ENCODE results near the gene FAM25G. TPM values are rescaled to one million over a fixed set of nuclear protein-coding genes. Genes with fewer than 3 reads are reported as not detected.
"Not testable (repeated sequence)": the region's sequence is repeated elsewhere in the genome, so short reads cannot be mapped to it uniquely, and the experiment has no call there.

The FAM25G gene
- polyA plus RNA-seq (ENCODE audit: insufficient read length), result 0.57 TPM
- long read RNA-seq, donor 1, result 0 reads
- long read RNA-seq, donor 2, result 0 reads
- long read RNA-seq, donor 3, result 0 reads
- long read RNA-seq, donor 4, result 0 reads
- long read RNA-seq, donor 5, result 0 reads
- long read RNA-seq, donor 6, result 0 reads
- long read RNA-seq, donor 7, result 0 reads
- long read RNA-seq, donor 8, result 0 reads

DNA sequence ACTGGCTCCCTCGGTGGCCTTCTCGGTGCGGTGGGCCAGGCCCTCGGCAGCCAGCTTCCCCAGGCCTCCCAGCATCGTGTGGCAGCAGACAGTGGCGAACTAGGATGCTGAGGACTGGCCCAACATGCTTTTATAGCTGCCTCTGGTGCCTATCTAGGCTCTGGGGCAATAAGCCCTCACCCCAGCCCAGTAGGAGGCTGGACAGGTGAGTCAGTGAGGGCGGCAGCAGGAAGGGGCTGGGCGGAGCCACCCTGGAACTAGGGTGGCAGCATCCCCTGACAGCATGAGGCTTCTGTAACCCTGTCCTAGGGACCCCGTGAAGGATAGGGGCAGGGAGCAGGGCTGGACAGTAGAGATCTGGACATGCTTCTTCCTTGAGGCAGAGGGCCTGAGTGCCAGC lies at the start of gene FAM25G:
FAM25G (minus strand) TSS at position 101 of the 400 bp plus-strand sequence; CDS start at position 75, 26 bp downstream.
- DNase-seq, result not testable (repeated sequence)

DNA sequence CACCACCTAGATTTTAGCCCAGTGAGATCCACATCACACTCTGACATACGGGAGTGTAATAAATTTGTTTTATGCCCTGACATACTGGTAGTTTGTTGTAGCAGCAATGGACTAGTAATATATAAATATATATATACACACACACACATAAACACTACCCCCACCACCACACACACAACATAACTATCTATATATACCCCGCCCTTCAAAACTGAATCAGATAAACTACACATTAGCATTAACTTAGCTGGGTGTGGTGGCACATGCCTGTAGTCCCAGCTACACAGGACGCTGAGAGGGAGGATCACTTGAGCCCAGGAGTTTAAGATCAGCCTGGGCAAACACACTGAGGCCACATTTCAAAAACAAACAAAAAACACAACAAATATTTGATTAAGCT lies 44.9 kb upstream of the FAM25G start:
- DNase-seq, result not testable (repeated sequence)

DNA sequence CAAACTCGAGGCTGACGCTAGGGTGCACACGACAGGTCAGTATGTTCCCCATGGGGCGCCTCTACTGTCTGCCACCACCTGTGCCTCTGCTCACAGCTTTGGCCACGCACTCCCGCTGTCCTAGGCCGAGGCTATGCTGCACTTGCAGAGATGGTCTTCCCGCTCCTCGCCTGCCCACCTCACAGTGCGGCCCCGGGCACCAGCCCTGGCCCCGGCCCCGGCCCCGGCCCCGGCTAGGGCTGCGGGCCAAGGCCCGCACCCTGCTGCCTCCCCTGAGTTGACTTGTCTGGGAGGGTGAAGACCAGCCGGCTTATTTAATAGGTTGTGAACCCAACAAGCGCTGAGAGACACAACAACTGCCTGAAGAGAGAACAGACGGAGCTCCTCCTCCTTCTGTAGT lies 32.0 kb upstream of the FAM25G start, which contains the start of gene AGAP9:
AGAP9 (minus strand) TSS at position 164 of the 400 bp plus-strand sequence; CDS start at position 52, 112 bp downstream.
- not testable (repeated sequence) for DNase-seq

DNA sequence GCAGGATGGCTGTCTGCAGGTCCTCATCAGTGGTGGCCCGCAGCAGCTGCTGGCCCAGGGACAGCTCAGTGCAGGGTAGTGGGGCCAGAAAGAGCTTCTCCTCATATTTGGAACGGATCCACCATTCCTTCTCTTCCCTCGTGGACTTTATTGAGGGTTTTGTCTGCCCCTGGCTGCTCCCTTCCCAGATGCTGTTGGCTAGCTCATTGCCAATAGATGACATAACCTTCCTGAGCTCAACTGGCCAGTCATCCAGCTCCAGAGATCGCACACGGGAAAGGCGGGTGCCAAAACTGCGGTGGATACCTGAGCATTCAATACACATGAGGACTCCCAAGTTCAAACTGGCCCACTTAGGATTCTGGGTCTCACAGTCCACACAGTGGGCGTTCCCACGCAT lies 10.8 kb upstream of the FAM25G start:
- not testable (repeated sequence) for DNase-seq

DNA sequence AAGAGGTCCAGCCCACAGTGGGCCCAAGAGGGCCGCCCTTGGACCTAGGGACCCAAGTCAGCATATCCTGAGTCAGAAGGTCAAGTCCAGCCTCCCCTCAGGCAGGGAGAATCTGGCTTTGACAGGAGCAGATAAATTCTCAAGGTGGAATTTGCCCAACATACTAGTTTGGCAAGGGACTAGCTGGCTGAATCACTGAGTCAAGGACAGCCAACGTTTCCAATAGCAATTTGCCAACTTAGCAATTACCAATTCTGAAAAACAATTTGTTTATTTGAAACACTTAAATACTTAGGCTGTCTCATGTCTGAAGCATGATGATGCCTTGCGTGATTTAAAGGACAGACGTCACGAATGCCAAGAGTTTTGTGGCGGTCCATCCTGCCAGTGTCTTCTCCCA lies 2.7 kb upstream of the FAM25G start:
- not testable (repeated sequence) for DNase-seq

DNA sequence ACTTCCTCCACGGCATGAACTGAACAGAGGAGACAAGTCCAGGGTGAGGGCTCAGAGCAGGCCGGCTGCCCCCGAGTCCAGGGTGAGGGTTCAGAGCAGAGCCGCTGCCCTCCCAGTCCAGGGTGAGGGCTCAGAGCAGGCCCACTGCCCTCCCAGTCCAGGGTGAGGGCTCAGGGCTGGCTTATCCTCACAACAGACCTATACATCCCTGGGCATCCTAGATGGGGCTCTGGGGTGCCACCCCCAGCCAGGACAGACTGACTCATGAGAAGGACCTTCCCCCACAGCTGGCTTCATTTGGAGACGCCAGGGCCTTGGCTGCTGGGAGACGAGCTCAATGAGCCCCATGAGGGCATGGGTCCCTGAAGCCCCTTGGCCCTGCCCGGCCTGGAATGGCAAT lies 1.9 kb downstream of the FAM25G start:
- DNase-seq, result not testable (repeated sequence)

DNA sequence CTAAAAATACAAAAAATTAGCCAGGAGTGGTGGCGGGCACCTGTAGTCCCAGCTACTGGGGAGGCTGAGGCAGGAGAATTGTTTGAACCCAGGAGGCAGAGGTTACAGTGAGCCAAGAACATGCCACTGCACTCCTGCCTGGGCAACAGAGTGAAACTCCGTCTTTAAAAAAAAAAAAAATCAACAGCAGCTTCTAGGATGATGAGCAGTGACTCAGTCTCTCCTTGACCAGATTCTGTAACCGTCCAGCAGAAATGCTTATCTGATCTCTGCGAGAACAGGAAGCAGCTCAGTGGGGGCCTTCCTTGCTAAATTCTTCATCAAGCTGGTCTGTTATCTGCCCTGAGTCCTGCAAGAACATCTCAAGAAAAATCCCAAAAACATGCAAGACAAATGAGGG lies 5.6 kb downstream of the FAM25G start:
- not testable (repeated sequence) for DNase-seq

DNA sequence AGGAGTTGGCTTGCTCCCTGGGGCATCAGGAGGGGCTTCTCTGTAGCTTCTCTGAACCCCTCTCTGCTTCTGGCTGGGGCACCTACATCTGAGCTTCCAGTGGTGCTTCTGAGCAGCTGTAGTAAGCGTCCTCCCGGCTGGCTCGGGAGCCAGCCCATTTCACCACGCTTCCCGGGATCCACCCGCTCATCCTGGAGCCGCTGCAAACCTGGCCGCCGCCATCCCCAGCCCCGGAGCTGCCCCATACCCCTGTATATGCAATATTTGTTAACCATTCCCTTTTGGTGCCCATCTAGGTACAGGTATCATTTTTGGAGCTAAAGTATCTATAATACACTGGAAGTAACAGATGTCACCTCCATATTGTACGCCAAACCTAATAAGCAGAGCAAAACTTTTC lies 6.7 kb downstream of the FAM25G start:
- not testable (repeated sequence) for DNase-seq

DNA sequence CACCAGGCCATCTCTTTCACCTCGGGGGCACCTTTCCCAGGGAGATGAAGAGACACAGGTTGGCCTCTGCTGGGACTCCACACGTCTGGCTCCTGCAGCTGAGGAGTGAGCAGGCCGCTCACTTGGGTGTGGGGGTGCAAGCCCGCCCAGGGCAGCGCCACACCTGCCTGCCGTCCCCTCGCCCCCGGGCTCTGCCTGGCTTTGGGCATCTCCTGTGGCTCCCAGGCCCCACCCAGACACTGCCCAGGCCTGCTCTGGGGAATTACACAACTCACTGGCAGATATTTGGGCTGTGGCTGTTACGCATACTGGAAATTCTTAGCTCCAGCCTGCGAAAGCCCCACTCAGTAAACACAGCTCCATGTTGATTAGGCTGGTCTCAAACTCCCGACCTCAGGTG lies 7.6 kb downstream of the FAM25G start, which contains the start of gene ANXA8:
ANXA8 (minus strand) TSS at position 193 of the 400 bp plus-strand sequence; CDS start at position 11, 182 bp downstream.
- DNase-seq, result not testable (repeated sequence)

DNA sequence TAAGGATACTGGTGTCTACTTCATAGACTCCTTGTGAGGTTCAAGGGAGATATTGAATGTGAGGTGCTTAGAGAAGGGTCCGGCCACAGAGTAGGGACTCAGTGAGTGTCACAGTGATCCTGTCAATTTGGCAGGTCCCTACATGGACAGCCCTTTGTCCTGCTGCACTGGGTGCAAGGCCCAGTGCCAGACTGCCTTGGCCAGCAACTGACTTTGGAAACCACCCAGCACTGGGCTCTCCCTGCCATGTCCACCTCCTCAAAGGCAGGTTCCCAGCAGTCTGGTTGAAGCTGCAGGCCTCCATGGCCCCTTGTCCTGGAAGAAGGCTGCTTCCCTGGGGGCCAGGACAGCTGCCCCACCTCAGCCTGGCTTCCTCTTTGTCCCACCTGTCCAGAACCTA lies 9.1 kb downstream of the FAM25G start:
- not testable (repeated sequence) for DNase-seq

DNA sequence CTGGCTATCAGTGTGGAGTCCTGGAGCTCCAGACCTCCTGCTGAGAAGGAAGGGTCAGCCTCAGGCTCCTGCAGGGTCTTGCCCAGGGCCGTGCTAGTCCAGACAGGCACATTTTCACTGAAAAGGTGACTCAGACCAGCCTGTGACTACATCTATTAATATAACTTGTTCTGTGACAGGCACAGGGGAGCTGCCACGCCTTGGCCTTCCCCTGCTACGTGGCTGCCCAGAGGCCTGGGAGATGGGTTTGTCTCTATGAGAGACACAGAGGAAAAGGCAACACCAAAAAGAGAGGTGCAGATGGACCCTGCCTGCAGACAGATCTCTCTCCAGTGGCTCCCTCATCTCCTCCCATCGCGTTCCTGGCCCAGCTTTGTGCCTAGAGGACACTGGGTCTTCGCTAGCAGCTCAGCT lies 9.7 kb downstream of the FAM25G start:
- not testable (repeated sequence) for DNase-seq

DNA sequence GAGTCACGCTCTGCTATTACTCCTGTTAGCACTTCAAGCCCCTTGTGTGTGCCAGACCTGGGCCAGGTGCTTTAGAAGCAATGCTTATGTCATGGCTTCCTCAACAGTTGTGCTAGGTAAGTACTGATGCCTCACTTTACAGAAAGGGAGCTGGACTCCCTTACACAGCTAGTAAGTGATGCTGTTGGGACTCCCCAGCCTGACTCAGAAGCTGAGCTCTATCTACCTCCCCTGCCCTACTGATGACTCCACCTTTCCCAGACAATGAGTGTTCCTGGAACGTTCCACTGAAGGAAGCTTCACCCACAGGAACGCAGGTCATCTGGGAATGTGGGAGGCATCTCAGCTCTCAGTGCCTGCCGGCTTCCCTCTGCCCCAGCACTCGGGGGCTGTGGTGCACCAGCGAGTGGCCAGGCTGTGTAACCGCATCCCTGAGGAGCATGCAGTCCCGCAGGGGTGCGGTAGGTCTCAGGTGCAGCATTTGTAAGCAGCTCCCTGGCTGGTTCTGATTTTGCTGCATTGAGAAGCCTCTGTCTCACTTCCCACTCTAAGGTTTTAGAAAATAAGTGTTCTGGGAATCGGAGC lies 10.2 kb downstream of the FAM25G start:
- DNase-seq, result not testable (repeated sequence)

DNA sequence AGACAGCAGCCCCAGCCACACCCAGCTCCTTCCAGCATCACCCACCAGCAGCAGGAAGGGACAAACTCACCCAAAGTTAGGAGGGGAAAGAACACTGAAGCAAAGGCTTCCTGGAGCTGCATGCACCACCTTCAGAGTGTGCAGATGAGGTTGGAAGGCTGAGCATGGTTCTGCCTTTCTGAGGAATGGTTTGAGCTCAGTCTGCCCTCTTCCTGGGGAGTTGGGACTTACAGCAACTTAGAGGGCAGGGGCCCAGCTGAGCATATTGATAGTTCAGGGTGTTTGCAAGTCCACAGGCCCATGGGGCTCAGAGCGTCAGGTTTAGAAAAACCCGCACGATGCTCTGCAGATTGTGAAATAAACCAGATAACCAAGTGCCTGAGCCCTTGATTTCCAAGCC lies 11.4 kb downstream of the FAM25G start:
- not testable (repeated sequence) for DNase-seq

DNA sequence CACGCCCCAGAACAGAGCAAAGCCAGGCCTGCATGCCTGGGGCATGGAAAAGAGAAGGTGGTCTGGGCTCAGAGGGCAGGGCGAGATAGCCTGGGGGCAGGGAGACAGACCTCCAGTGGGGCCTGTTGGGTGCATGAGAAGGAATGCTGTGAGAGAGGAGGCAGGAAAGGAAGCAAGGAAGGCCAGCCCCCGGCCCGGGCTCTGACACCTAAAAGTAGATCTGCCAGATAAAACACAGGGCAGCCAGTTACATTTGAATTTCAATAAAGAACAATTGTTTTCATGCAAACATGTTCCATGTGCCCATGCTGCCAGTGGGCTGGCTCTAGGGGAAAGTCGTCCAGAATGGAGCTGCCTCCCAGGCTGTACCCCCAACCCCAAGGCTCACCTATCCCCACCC lies 13.4 kb downstream of the FAM25G start:
- DNase-seq, result not testable (repeated sequence)

DNA sequence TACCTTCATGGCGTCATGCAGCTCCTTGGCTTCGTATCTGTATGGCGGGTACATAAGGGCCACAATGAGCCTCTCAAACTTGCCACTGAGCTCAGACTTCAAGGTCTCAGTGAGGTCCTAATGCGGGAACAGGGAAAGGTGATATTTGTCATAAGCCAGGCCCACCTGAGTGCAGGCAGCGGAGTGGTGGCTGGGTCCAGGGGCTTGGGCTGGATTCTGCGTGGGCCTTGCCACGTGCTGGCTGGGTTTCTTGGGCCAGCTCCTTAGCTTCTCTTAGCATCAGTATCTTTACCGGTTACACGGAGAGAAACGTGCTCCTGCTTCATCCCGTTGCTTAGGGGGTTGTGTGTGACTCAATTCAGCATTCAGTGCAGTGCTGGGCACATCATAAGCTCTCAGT lies 14.4 kb downstream of the FAM25G start:
- not testable (repeated sequence) for DNase-seq

DNA sequence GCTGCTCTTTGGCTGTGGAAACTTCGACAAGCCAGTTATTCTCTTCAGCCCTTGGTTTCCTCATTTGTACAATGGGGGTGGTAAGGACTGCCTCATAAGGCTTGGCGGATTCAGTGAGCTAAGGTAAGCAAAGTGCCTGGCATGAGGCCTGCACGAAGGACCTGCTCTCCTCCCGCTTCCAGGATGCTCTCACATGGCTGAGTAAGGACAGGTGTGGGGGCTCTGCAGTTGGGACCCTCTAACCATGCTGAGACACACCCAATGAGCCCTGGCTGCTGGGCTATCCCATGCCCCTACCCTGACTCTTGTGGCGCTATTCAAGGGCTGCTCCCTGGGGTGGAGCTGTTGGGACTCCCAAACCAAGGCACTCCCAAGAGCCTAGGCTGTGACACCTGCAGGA lies 16.4 kb downstream of the FAM25G start:
- DNase-seq, result not testable (repeated sequence)

DNA sequence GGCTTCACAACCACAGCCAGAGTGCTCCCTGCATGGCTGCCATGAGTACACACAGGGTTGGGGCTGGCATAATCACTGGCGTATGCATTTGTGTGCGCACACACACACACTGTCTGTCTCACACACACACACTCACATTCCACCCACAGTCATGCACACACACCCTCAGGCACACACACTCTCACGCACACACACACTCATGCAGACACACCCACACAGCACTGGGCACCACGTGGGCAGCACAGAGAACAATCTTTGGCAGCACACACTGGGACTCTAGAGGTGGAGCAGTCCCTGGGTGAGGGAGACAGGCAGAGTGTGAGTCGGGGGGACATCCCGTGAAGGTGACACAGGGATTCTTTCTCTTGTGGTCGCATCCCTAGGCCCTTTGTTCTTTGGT lies 18.0 kb downstream of the FAM25G start:
- DNase-seq, result not testable (repeated sequence)

DNA sequence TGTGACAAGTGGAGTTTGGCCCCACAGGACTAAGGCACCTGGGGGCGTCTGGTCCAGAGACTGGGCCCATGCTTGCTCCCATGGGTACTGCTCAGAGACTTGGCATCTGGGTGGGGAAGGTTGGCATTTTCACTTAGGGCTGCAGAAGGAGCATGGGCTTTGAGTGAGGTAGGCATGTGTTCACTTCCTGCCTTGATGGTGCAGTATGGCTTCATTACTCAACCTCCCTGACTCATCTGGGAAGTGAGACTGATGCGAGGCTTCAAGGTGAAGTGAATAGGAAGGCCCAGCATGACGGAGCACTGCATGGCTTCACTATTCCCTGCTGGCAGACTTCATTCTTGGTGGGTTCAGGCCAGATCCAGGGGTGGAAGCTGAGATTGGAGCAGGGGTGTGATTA lies 18.9 kb downstream of the FAM25G start:
- DNase-seq, result not testable (repeated sequence)

DNA sequence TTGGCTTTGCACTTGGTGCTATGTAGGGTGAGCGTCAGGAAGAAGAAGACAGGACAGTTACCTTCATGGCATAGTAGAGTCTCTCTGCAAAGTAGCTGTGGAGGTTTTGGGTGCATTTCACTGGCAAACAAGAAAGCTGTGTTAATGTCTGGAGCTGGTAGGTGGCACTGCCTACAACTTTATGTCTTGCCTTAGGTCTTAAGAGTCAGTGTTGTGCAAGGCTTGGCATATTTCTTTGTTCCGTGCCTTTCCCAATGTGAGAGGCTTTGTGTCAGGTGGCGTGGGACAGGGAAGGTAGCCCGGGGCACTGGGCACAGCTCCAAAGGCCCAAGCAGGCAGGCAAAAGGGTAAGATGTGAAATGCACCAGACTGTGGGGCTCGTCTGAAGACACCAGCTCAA lies 19.4 kb downstream of the FAM25G start:
- DNase-seq, result not testable (repeated sequence)

DNA sequence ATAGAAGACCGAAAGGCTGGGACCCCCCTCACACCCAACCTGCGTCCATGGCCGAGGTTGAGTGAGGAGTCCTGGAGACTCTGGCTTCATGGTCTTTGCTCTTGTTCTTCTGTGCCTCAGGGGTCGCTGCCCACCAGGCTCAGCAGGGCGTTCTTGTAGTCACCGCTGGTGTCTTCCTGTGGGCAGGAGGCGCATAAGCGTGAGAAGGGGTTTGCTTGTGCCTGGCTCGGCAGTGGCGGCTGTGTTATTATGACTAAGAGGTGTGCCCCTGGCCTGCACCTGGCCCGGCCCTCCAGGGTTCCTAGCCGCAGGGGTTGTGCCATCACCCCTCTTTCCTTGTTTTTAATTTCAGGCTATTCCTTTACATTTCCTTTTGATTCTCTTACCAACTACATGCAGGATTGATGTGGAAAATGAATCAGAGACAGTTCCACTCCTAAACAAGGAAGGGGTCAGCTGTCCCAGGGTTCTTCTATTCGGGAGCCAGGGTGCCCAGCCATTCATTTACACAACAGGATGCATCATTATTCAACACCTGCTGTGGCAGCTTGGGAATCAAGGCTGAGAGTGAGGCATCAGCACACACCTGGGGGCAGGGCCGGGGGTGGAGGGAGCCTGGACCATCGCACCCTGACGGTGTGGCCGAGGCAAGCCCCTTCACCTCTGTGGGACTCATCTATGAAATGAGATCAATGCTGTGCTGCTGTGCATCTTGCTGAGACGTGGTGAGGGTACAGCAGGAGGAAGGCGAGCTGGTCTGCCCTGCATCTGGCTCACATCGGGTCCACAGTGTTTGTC lies 22.6 kb downstream of the FAM25G start:
- DNase-seq, result not testable (repeated sequence)

DNA sequence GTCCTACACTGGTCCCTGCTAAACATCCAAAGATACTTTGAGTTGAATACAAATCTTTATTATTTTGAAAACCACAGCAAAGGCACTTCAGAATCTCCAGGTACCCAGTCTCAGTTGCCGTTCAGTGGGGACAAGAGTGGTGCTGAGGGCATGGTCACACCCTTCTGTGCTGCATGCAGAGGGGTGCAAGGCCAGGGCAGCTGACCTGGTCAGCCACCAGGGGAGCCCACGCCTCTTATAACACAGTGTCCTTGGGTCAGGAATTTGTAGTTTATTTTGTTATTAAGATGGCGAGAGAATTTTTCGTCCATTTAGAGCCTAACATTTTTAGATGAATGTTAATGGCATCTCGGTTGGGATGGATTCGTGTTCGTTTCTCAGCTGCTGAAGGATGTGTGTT lies 23.5 kb downstream of the FAM25G start:
- not testable (repeated sequence) for DNase-seq

DNA sequence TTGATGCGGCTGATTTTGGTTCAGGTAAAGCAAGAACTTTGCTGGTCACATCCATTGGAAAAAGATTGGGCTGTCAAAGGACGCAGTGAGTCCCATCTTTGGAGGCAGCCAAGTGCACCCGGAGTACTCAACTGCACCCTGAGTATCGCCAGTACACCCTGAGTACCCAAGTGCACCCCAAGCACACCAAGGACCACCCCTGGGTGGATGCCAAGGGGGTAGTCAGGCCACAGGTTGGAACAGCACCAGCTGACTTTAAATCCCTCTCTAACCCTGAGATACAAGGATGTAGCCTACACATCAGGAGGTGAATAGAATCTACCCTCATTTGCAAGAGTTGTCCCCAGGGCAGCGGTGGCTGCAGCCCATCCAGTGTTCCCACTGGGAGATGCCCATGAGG lies 24.0 kb downstream of the FAM25G start:
- not testable (repeated sequence) for DNase-seq

Measured in left kidney (tissue), 8 donors.